PC-9 (cell line): ENCODE results near the gene LMX1A.

ENCODE experiments used
- EZH2 ChIP-seq: fragments of 200-600 bp; sonication (generic); IDR thresholded peaks from 2 replicates; pipeline ENCODE4 v1.8.0; 2017; ENCODE audit warnings: antibody characterized with exemption, low read depth
- TF ChIP-seq, protein P1 (sequence below): fragments of 200-600 bp; sonication (generic); conservative IDR thresholded peaks from 2 replicates; pipeline ENCODE4 v1.6.1; 2017; ENCODE audit warnings: mixed run types, antibody characterized with exemption, mild to moderate bottlenecking, moderate library complexity

DNA sequence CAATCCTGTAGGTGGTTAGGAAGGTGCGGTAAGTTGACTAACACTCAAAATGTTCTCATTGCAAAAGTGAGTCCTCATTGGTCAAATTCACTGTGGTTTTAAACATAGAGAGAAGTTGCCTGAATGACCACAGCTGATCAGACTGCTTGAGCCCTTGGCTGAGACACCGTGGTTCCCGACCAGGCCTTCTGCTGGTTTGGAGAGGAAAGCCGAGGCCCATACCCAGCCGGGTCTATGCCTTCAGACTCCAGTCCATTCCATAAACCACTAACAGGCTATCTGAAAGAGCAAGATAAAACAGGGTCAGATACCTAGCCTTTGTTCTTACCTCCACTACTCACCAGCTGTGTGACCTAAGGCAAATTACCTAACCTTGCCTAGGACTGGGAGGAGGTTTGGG, 133.9 kb downstream of the LMX1A start:
- TF ChIP-seq, protein P1, sequence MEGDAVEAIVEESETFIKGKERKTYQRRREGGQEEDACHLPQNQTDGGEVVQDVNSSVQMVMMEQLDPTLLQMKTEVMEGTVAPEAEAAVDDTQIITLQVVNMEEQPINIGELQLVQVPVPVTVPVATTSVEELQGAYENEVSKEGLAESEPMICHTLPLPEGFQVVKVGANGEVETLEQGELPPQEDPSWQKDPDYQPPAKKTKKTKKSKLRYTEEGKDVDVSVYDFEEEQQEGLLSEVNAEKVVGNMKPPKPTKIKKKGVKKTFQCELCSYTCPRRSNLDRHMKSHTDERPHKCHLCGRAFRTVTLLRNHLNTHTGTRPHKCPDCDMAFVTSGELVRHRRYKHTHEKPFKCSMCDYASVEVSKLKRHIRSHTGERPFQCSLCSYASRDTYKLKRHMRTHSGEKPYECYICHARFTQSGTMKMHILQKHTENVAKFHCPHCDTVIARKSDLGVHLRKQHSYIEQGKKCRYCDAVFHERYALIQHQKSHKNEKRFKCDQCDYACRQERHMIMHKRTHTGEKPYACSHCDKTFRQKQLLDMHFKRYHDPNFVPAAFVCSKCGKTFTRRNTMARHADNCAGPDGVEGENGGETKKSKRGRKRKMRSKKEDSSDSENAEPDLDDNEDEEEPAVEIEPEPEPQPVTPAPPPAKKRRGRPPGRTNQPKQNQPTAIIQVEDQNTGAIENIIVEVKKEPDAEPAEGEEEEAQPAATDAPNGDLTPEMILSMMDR = no peak
- TF ChIP-seq EZH2 = no peak
